ENCODE measurements around the gene IGSF9B.

Gene IGSF9B

DNA sequence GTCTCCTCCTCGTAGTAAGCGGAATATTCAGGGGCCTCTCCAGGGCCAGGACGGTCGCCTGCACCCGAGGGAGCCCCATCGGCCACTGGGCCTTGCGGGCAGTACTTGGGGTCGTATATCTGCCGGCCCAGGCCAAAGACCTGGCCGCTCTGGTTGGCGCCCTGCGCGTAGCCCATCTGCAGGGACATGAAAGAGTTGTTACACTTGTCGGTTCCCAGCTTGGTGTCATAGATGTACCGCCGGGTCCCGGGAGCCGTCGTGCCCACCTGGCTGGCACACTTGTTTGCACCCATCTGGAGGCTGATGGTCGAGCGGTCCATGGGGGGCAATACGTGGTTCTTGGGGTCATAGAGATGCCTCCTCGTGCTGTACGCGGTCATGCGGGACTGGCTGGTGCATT lies 92.0 kb downstream of the IGSF9B start:
- no peak for DNase-seq (ENCODE audit: low read depth in 4 of 4, low spot score in 1 of 4)

DNA sequence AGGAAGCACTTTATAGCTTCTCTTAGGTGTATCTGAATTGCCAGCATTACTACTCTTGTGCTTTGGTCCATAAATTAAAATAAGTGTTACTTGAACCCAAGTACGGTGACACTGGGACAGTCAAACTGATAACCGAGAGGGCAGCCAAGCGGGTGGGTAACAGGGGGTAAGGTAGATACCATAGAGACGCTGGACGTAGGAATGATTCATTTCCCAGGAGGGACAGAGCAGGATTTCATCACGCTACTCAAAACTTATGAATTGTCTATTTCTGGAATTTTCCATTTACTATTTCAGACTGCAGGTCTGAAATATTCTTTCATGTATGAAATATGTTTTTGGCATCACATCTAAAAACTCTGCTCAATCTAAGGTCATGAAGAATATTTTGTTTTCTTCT lies 96.6 kb downstream of the IGSF9B start:
- DNase-seq (ENCODE audit: low read depth in 4 of 4, low spot score in 1 of 4) = no peak
